D341Med (cell line): ENCODE measurements around the gene DPEP3.

Experiments
- DNase-seq: peaks from one replicate; pipeline ENCODE4 v3.0.0; 2012; ENCODE audit warnings: low spot score

DPEP3 gene

DNA sequence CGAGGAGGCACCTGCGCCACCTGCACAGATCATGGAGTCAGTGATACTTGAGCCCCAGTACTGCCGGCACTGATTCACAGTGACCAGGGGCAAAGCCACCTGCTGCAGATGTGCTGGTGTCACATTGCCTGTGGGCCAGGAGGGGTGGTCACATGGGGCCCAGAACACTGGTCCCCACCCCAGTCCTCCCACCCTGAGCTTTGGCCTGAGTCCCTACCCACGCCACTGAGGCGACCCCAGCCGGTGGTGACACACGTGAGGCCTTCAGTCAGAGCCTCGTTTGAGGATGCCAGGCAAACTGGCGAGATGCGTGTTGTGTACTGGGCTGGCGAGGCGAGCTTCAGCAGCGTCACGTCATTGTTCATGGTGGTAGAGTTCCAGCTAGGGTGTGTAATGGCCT, 50.1 kb downstream of the DPEP3 start:
- no peak for DNase-seq

DNA sequence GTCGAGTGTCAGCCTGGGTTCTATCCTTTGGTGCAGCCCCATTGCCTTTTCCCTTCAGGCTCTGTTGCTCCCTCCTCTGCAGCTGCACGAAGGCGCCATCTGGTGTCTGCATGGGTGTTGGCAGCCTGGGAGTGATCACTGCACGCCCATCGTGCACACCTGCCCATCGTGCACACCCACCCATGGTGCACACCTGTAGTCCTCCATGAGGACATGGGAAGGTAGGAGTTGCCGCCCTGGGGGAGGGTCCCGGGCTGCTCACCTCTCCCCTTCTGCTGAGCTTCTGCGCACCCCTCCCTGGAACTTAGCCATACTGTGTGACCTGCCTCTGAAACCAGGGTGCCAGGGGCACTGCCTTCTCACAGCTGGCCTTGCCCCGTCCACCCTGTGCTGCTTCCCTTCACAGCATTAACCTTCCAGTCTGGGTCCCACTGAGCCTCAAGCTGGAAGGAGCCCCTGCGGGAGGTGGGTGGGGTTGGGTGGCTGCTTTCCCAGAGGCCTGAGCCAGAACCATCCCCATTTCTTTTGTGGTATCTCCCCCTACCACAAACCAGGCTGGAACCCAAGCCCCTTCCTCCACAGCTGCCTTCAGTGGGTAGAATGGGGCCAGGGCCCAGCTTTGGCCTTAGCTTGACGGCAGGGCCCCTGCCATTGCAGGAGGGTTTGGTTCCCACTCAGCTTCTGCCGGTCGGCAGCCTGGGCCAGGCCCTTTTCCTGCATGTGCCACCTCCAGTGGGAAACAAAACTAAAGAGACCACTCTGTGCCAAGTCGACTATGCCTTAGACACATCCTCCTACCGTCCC, 51.5 kb downstream of the DPEP3 start:
- DNase-seq = peak; percentile 86

DNA sequence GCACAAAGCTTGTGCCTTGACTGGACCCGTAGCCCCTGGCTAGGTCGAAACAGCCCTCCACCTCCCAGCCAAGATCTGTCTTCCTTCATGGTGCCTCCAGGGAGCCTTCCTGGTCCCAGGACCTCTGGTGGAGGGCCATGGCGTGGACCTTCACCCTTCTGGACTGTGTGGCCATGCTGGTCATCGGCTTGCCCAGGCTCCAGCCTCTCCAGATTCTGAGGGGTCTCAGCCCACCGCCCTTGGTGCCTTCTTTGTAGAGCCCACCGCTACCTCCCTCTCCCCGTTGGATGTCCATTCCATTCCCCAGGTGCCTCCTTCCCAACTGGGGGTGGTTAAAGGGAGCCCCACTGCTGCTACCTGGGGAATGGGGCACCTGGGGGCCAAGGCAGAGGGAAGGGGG, 52.2 kb downstream of the DPEP3 start:
- DNase-seq = no peak

DNA sequence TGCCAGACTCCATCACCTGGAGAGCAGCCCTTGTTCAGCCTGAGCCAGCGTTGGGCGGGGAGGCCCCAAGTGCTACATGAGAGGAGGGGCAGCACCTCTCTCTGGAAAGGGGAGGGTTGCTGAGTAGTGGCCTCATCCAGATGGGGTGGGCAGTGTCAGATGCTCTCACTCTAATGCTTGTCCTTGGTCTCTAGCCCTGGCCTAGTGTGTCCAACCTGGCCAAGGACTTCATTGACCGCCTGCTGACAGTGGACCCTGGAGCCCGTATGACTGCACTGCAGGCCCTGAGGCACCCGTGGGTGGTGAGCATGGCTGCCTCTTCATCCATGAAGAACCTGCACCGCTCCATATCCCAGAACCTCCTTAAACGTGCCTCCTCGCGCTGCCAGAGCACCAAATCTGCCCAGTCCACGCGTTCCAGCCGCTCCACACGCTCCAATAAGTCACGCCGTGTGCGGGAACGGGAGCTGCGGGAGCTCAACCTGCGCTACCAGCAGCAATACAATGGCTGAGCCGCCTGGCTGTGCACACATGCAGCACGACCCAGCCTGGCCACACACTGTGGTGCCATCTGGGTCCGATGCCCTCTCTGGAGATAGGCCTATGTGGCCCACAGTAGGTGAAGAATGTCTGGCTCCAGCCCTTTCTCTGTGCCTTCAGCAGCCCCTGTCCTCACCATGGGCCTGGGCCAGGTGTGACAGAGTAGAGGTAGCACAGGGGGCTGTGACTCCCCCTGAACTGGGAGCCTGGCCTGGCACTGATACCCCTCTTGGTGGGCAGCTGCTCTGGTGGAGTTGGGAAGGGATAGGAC, 53.0 kb downstream of the DPEP3 start:
- DNase-seq = no peak

DNA sequence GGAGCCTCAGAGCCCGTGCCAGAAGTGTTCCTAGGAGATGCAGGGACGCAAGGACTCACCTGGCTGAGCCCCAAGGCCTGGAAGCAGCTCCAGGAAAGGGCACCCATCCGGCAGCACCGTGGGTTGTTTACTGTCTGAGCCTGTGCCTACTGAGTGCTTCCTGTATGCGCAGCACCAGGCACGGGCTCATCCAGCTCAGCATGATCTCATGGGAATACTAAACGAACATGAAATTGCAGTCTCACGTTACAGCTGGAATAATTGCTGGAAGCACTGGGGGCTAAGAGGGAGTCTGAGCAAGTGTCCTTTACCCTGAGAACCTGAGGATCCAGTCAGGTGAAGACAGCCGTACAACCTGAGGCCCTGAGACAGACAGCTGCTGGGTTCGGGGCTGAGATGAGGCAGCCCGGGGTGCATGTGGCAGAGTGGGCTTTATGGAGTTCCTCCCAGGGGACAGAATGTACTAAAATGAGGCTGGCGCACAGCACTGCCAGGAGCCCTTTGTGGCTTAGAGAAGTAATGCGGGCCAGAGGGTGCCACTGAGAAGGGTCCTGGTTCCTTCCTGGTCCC, 54.0 kb downstream of the DPEP3 start:
- peak; percentile 85 for DNase-seq
